HepG2 (cell line): ENCODE data around the gene IFI27L2. TPM values are rescaled to one million over a fixed set of nuclear protein-coding genes. Genes with fewer than 3 reads are reported as not detected.

Experiments used
- CBX5 ChIP-seq: sonication (generic); formaldehyde crosslinking; IDR thresholded peaks from 2 replicates; pipeline ENCODE4 v1.4.0; 2020; ENCODE audit warnings: missing genetic modification reagents, borderline replicate concordance
- CENPT ChIP-seq: sonication (generic); formaldehyde crosslinking; IDR thresholded peaks from 2 replicates; pipeline ENCODE4 v1.8.0; 2022; ENCODE audit warnings: low read depth, mild to moderate bottlenecking, moderate library complexity, missing genetic modification reagents
- EHMT2 ChIP-seq: fragments of 200-600 bp; sonication (generic); IDR thresholded peaks from 2 replicates; pipeline ENCODE4 v1.7.0; 2017; ENCODE audit warnings: antibody characterized with exemption, low read depth, low read length, borderline replicate concordance
- HDAC1 ChIP-seq: sonication (generic); formaldehyde crosslinking; IDR thresholded peaks from 2 replicates; pipeline ENCODE4 v1.5.1; 2020; ENCODE audit warnings: mild to moderate bottlenecking, missing genetic modification reagents
- MED1 ChIP-seq: sonication (generic); formaldehyde crosslinking; IDR thresholded peaks from 2 replicates; pipeline ENCODE4 v1.4.0; 2020; ENCODE audit warnings: missing genetic modification reagents
- MIXL1 ChIP-seq: IDR thresholded peaks from 2 replicates; pipeline ENCODE4 v1.6.1; 2016
- SUZ12 ChIP-seq: fragments of 150-350 bp; IDR thresholded peaks from 2 replicates; pipeline ENCODE4 v1.6.1; 2014; ENCODE audit warnings: low read depth, low read length
- YEATS2 ChIP-seq: sonication (generic); formaldehyde crosslinking; IDR thresholded peaks from 2 replicates; pipeline ENCODE4 v1.4.0; 2020; ENCODE audit warnings: missing genetic modification reagents, borderline replicate concordance
- ZBTB10 ChIP-seq: sonication (generic); formaldehyde crosslinking; IDR thresholded peaks from 2 replicates; pipeline ENCODE4 v1.4.0; 2020; ENCODE audit warnings: missing genetic modification reagents, borderline replicate concordance
- ZFP36L2 ChIP-seq: sonication (generic); formaldehyde crosslinking; IDR thresholded peaks from 2 replicates; pipeline ENCODE4 v1.4.0; 2020; ENCODE audit warnings: missing genetic modification reagents
- ZKSCAN1 ChIP-seq: fragments of 150-350 bp; IDR thresholded peaks from 2 replicates; pipeline ENCODE4 v1.6.1; 2014; ENCODE audit warnings: low read length
- ZNF276 ChIP-seq: sonication (generic); formaldehyde crosslinking; IDR thresholded peaks from 2 replicates; pipeline ENCODE4 v1.4.0; 2020; ENCODE audit warnings: mild to moderate bottlenecking, low read depth, missing genetic modification reagents
- ZNF280D ChIP-seq: sonication (generic); formaldehyde crosslinking; IDR thresholded peaks from 2 replicates; pipeline ENCODE4 v1.5.1; 2020; ENCODE audit warnings: mild to moderate bottlenecking, missing genetic modification reagents
- ZNF329 ChIP-seq: sonication (generic); formaldehyde crosslinking; IDR thresholded peaks from 2 replicates; pipeline ENCODE4 v1.9.0; 2021; ENCODE audit warnings: low read depth, mild to moderate bottlenecking, missing genetic modification reagents
- ZNF354B ChIP-seq: sonication (generic); formaldehyde crosslinking; IDR thresholded peaks from 2 replicates; pipeline ENCODE4 v1.8.0; 2022; ENCODE audit warnings: mild to moderate bottlenecking, missing genetic modification reagents
- ZNF503 ChIP-seq: sonication (generic); formaldehyde crosslinking; IDR thresholded peaks from 2 replicates; pipeline ENCODE4 v1.4.0; 2020; ENCODE audit warnings: missing genetic modification reagents
- ZNF543 ChIP-seq: sonication (generic); formaldehyde crosslinking; IDR thresholded peaks from 2 replicates; pipeline ENCODE4 v1.4.0; 2020; ENCODE audit warnings: mild to moderate bottlenecking, missing genetic modification reagents
- ZNF557 ChIP-seq: sonication (generic); formaldehyde crosslinking; IDR thresholded peaks from 2 replicates; pipeline ENCODE4 v1.4.0; 2020; ENCODE audit warnings: missing genetic modification reagents
- ZNF563 ChIP-seq: sonication (generic); formaldehyde crosslinking; IDR thresholded peaks from 2 replicates; pipeline ENCODE4 v1.8.0; 2022; ENCODE audit warnings: mild to moderate bottlenecking, moderate library complexity, missing genetic modification reagents
- ZNF615 ChIP-seq: sonication (generic); formaldehyde crosslinking; IDR thresholded peaks from 2 replicates; pipeline ENCODE4 v1.5.0; 2020; ENCODE audit warnings: mild to moderate bottlenecking, missing genetic modification reagents, borderline replicate concordance
- ZSCAN30 ChIP-seq: sonication (generic); formaldehyde crosslinking; IDR thresholded peaks from 2 replicates; pipeline ENCODE4 v1.5.0; 2020; ENCODE audit warnings: mild to moderate bottlenecking, missing genetic modification reagents
- polyA plus RNA-seq, 8 experiments: library from polyadenylated mRNA; depleted of rRNA in 3 of 8; stranded (reverse) in 7 of 8; unstranded in 1 of 8; fragments of >200 nt; fragmentation: Illumina TruSeq in 4 of 8; extraction: Trizol in 4 of 8; gene quantifications; 2 replicates each; pipeline versions ENCODE4 v1.2.1 to v1.2.3, GENCODE V29; 2011 to 2016; ENCODE audit warnings: low read depth in 4 of 8, missing spikeins in 1 of 8, mixed read lengths in 1 of 8; ENCODE audit not compliant: insufficient read depth in 1 of 8
- total RNA-seq, 5 experiments: library from RNA; depleted of rRNA; stranded (reverse); fragments of >200 nt; fragmentation: Illumina TruSeq; extraction: Trizol; gene quantifications; 2 replicates each; pipeline ENCODE4 v1.2.3, GENCODE V29; 2016; ENCODE audit warnings: low read depth in 1 of 5

Gene IFI27L2
- total and polyA plus RNA-seq, 2 of the 13 experiments (the other 11 are each of a cell fraction or from before 2014, with no cell fraction given) = 4.3 to 4.8 TPM

GRCh38 chr14:94080621-94081385 lies 48.6 kb downstream of the IFI27L2 start, which contains the start of the genes DDX24 and IFI27L1 (continued):
- TF ChIP-seq ZNF280D (CRISPR knock-in tag) = peak; percentile 55; the same call in 1 of the 2 replicates
- no peak for TF ChIP-seq ZNF354B (CRISPR knock-in tag)
- TF ChIP-seq ZKSCAN1 = no peak
- TF ChIP-seq ZNF276 = peak; percentile 80; the same call in 1 of the 2 replicates
- no peak for TF ChIP-seq CENPT (CRISPR knock-in tag)
- TF ChIP-seq SUZ12 = no peak
- TF ChIP-seq ZNF543 = peak; percentile 22; the same call in 1 of the 2 replicates
- no peak; the same call in 1 of the 2 replicates for TF ChIP-seq ZNF503
- TF ChIP-seq ZNF615 (CRISPR knock-in tag) = 0 out of 2 replicates have a peak, but pooled peaks have one; percentile 30
- no peak for TF ChIP-seq CBX5 (CRISPR knock-in tag)
- no peak for TF ChIP-seq ZNF329
- peak; percentile 83; the same call in 1 of the 2 replicates for TF ChIP-seq ZSCAN30 (CRISPR knock-in tag)
- TF ChIP-seq HDAC1 (CRISPR knock-in tag) = no peak; the same call in none of the 2 replicates
- TF ChIP-seq EHMT2 = no peak
- peak; percentile 88 for TF ChIP-seq ZNF563
- TF ChIP-seq ZFP36L2 (CRISPR knock-in tag) = no peak
- TF ChIP-seq MED1 (CRISPR knock-in tag) = no peak
- TF ChIP-seq MIXL1 = no peak
- peak; percentile 76; the same call in 1 of the 2 replicates for TF ChIP-seq YEATS2 (CRISPR knock-in tag)
- peak; percentile 20 for TF ChIP-seq ZBTB10 (CRISPR knock-in tag)
- no peak for TF ChIP-seq ZNF557 (CRISPR knock-in tag)
